ENCODE measurements around the gene SNED1. TPM values are rescaled to one million over a fixed set of nuclear protein-coding genes. Genes with fewer than 3 reads are reported as not detected.

The SNED1 gene
- total RNA-seq, 1 experiment from 2014 or later: not detected

- H3K27me3 Mint-ChIP-seq (ENCODE audit: insufficient read depth, unreplicated experiment): peaks cover 10% of the 10 kb centered on the region
- no peaks in the 10 kb centered on the region for H3K4me1 Mint-ChIP-seq (ENCODE audit: low read depth, unreplicated experiment)
- DNase-seq: no peak
- Histone ChIP-seq H3K4me1 (no peaks in the 10 kb centered on the region), H3K27me3 (replicated peaks; ENCODE audit: control insufficient read depth, insufficient read depth, low read length) (no peaks in the 10 kb centered on the region), H3K9me3 (no peaks in the 10 kb centered on the region), H3K4me3 (ENCODE audit: low read depth, low read length) (no peak overlapping the region), H3K36me3 (ENCODE audit: control insufficient read depth, insufficient read depth, low read length) (no peaks in the 10 kb centered on the region)
- H3K9me3 Mint-ChIP-seq (ENCODE audit: unreplicated experiment): no peaks in the 10 kb centered on the region
- intact Hi-C loops (cut with micrococcal nuclease; ENCODE audit: unreplicated experiment): no loop called here
- no peak for TF ChIP-seq CTCF (IDR thresholded peaks at IDR 0.05; ENCODE audit: insufficient read depth in 1 of 2, low read depth in 1 of 2, low read length in 1 of 2, severe bottlenecking in 1 of 2, unreplicated experiment in 1 of 2)
- CTCF ChIA-PET: interaction anchor here (0.9 kb wide), 1 partner anchor 11 kb away, joined by 3 read pairs; no protein-coding TSS in a partner anchor
- no TSS peak for BruUV-seq (replicated peaks)
- peaks cover 4% of the 10 kb centered on the region for H3K36me3 Mint-ChIP-seq (ENCODE audit: insufficient read depth, unreplicated experiment)
- H3K27ac Mint-ChIP-seq (ENCODE audit: unreplicated experiment): no peak overlapping the region
- POLR2A ChIA-PET: no interaction called here
- H3K4me3 Mint-ChIP-seq (ENCODE audit: unreplicated experiment): no peak overlapping the region
Measured at GRCh38 chr2:241067501-241068135, 69.2 kb downstream of the SNED1 start.

- ChIA-PET CTCF (interaction anchor here (0.7 kb wide), 1 partner anchor 317 kb away, joined by 4 read pairs; no protein-coding TSS in a partner anchor), POLR2A (no interaction called here)
- no peak overlapping the region for H3K27ac Mint-ChIP-seq (ENCODE audit: unreplicated experiment)
- intact Hi-C loops (cut with micrococcal nuclease; ENCODE audit: unreplicated experiment): no loop called here
- H3K36me3 ChIP-seq (ENCODE audit: control insufficient read depth, insufficient read depth, low read length): no peaks in the 10 kb centered on the region
- H3K9me3 ChIP-seq: no peaks in the 10 kb centered on the region
- no peak overlapping the region for H3K4me3 Mint-ChIP-seq (ENCODE audit: unreplicated experiment)
- BruUV-seq (replicated peaks): no TSS peak
- no peak for TF ChIP-seq CTCF (IDR thresholded peaks at IDR 0.05; ENCODE audit: insufficient read depth in 1 of 2, low read depth in 1 of 2, low read length in 1 of 2, severe bottlenecking in 1 of 2, unreplicated experiment in 1 of 2)
- no peaks in the 10 kb centered on the region for H3K27me3 ChIP-seq (replicated peaks; ENCODE audit: control insufficient read depth, insufficient read depth, low read length)
- H3K4me3 ChIP-seq (ENCODE audit: low read depth, low read length): no peak overlapping the region
- H3K9me3 Mint-ChIP-seq (ENCODE audit: unreplicated experiment): no peaks in the 10 kb centered on the region
- no peaks in the 10 kb centered on the region for H3K4me1 Mint-ChIP-seq (ENCODE audit: low read depth, unreplicated experiment)
- no peaks in the 10 kb centered on the region for H3K4me1 ChIP-seq
- DNase-seq: no peak
- H3K27me3 Mint-ChIP-seq (ENCODE audit: insufficient read depth, unreplicated experiment): peaks cover 10% of the 10 kb centered on the region
- peaks cover 4% of the 10 kb centered on the region for H3K36me3 Mint-ChIP-seq (ENCODE audit: insufficient read depth, unreplicated experiment)
Measured at GRCh38 chr2:241068136-241068941, 69.9 kb downstream of the SNED1 start.

- TF ChIP-seq CTCF (IDR thresholded peaks at IDR 0.05; ENCODE audit: insufficient read depth in 1 of 2, low read depth in 1 of 2, low read length in 1 of 2, severe bottlenecking in 1 of 2, unreplicated experiment in 1 of 2): no peak
- intact Hi-C loops (cut with micrococcal nuclease; ENCODE audit: unreplicated experiment): no loop called here
- Mint-ChIP-seq H3K4me3 (ENCODE audit: unreplicated experiment) (no peak overlapping the region), H3K36me3 (ENCODE audit: insufficient read depth, unreplicated experiment) (peaks cover 4% of the 10 kb centered on the region), H3K9me3 (ENCODE audit: unreplicated experiment) (no peaks in the 10 kb centered on the region), H3K27me3 (ENCODE audit: insufficient read depth, unreplicated experiment) (peaks cover 10% of the 10 kb centered on the region), H3K27ac (ENCODE audit: unreplicated experiment) (no peak overlapping the region), H3K4me1 (ENCODE audit: low read depth, unreplicated experiment) (no peaks in the 10 kb centered on the region)
- ChIA-PET CTCF (no interaction called here), POLR2A (no interaction called here)
- Histone ChIP-seq H3K9me3 (no peaks in the 10 kb centered on the region), H3K4me1 (no peaks in the 10 kb centered on the region), H3K27me3 (replicated peaks; ENCODE audit: control insufficient read depth, insufficient read depth, low read length) (no peaks in the 10 kb centered on the region), H3K36me3 (ENCODE audit: control insufficient read depth, insufficient read depth, low read length) (no peaks in the 10 kb centered on the region), H3K4me3 (ENCODE audit: low read depth, low read length) (no peak overlapping the region)
- no peak for DNase-seq
- no TSS peak for BruUV-seq (replicated peaks)
Measured at GRCh38 chr2:241068942-241069810, 70.8 kb downstream of the SNED1 start.
